H9 (cell line): ENCODE results near the gene AKAP9. TPM values are rescaled to one million over a fixed set of nuclear protein-coding genes. Genes with fewer than 3 reads are reported as not detected.

Source experiments
- DNase-seq: peaks from one replicate; pipeline ENCODE4 v3.0.0-alpha.2; 2017
- H2AFZ ChIP-seq: one replicate; pipeline ENCODE4 v1.6.1; 2013; ENCODE audit warnings: mild to moderate bottlenecking, low read length, control low read depth, moderate library complexity
- H2AK5ac ChIP-seq: 2 replicates; pipeline ENCODE4 v1.6.1; 2013; ENCODE audit warnings: low read length, control low read depth, mixed read lengths; ENCODE audit not compliant: insufficient read length
- H2BK120ac ChIP-seq: one replicate; pipeline ENCODE4 v1.6.1; 2013; ENCODE audit warnings: low read depth, mild to moderate bottlenecking, low read length, control low read depth, inconsistent platforms; ENCODE audit not compliant: poor library complexity, severe bottlenecking
- H2BK12ac ChIP-seq: 2 replicates; pipeline ENCODE4 v1.6.1; 2013; ENCODE audit warnings: low read length, control low read depth, mixed read lengths, low read depth; ENCODE audit not compliant: insufficient read length
- H2BK15ac ChIP-seq: 2 replicates; pipeline ENCODE4 v1.6.1; 2013; ENCODE audit warnings: low read depth, low read length, control low read depth
- H2BK20ac ChIP-seq: one replicate; pipeline ENCODE4 v1.6.1; 2013; ENCODE audit warnings: low read depth, mild to moderate bottlenecking, low read length, control low read depth, inconsistent platforms; ENCODE audit not compliant: poor library complexity, severe bottlenecking
- H2BK5ac ChIP-seq: 2 replicates; pipeline ENCODE4 v1.6.1; 2013; ENCODE audit warnings: low read length, control low read depth, mixed read lengths; ENCODE audit not compliant: insufficient read length
- H3K14ac ChIP-seq: 2 replicates; pipeline ENCODE4 v1.6.1; 2013; ENCODE audit warnings: low read length, control low read depth; ENCODE audit not compliant: insufficient read depth
- H3K18ac ChIP-seq: 2 replicates; pipeline ENCODE4 v1.6.1; 2013; ENCODE audit warnings: low read depth, mild to moderate bottlenecking, mixed read lengths, low read length, control low read depth; ENCODE audit not compliant: insufficient read length
- H3K23ac ChIP-seq: 2 replicates; pipeline ENCODE4 v1.6.1; 2013; ENCODE audit warnings: low read length, control low read depth, mixed read lengths, low read depth; ENCODE audit not compliant: insufficient read length
- H3K23me2 ChIP-seq: 2 replicates; pipeline ENCODE4 v1.6.1; 2013; ENCODE audit warnings: low read depth, mild to moderate bottlenecking, mixed read lengths, low read length, control low read depth; ENCODE audit not compliant: insufficient read length, poor library complexity, severe bottlenecking
- H3K27ac ChIP-seq: 2 replicates; pipeline ENCODE4 v1.5.1; 2013; ENCODE audit warnings: low read length, control low read depth, mixed read lengths, low read depth; ENCODE audit not compliant: insufficient read length
- H3K27me3 ChIP-seq: 2 replicates; pipeline ENCODE4 v1.6.1; 2013; ENCODE audit warnings: low read length, control low read depth, inconsistent platforms; ENCODE audit not compliant: insufficient read depth
- H3K4ac ChIP-seq: 2 replicates; pipeline ENCODE4 v1.6.1; 2013; ENCODE audit warnings: low read depth, mild to moderate bottlenecking, control low read depth, inconsistent platforms, low read length, moderate library complexity
- H3K4me1 ChIP-seq: 2 replicates; pipeline ENCODE4 v1.6.1; 2013; ENCODE audit warnings: low read length, control low read depth, inconsistent platforms; ENCODE audit not compliant: insufficient read depth
- H3K4me2 ChIP-seq: 2 replicates; pipeline ENCODE4 v1.6.1; 2013; ENCODE audit warnings: low read length, control low read depth, mixed read lengths; ENCODE audit not compliant: insufficient read length, insufficient read depth
- H3K56ac ChIP-seq: 2 replicates; pipeline ENCODE4 v1.6.1; 2013; ENCODE audit warnings: low read depth, mild to moderate bottlenecking, mixed read lengths, low read length, control low read depth; ENCODE audit not compliant: insufficient read length
- H3K79me1 ChIP-seq: 2 replicates; pipeline ENCODE4 v1.6.1; 2013; ENCODE audit warnings: low read depth, mild to moderate bottlenecking, moderate library complexity, low read length, control low read depth, inconsistent platforms; ENCODE audit not compliant: insufficient read depth, poor library complexity, severe bottlenecking
- H3K79me2 ChIP-seq: 2 replicates; pipeline ENCODE4 v1.6.1; 2013; ENCODE audit warnings: low read length, control low read depth, inconsistent platforms; ENCODE audit not compliant: insufficient read depth
- H3K9ac ChIP-seq: 2 replicates; pipeline ENCODE4 v1.6.1; 2013; ENCODE audit warnings: low read length, control low read depth, mixed read lengths; ENCODE audit not compliant: insufficient read length; ENCODE audit errors: extremely low read depth
- H3K9me3 ChIP-seq: one replicate; pipeline ENCODE4 v1.6.1; 2013; ENCODE audit warnings: low read depth, low read length, inconsistent platforms; ENCODE audit not compliant: control insufficient read depth
- H3T11ph ChIP-seq: one replicate; pipeline ENCODE4 v1.6.1; 2013; ENCODE audit warnings: mild to moderate bottlenecking, low read length, control low read depth, inconsistent platforms
- H4K20me1 ChIP-seq: one replicate; pipeline ENCODE4 v1.6.1; 2013; ENCODE audit not compliant: control insufficient read depth, insufficient read length, insufficient read depth
- H4K5ac ChIP-seq: 2 replicates; pipeline ENCODE4 v1.6.1; 2013; ENCODE audit warnings: low read depth, mild to moderate bottlenecking, mixed read lengths, low read length, control low read depth; ENCODE audit not compliant: insufficient read length
- H4K8ac ChIP-seq: replicated peaks from 2 replicates; pipeline ENCODE4 v1.6.1; 2013; ENCODE audit warnings: low read length, control low read depth, mixed read lengths, low read depth; ENCODE audit not compliant: insufficient read length
- H4K91ac ChIP-seq: 2 replicates; pipeline ENCODE4 v1.6.1; 2013; ENCODE audit warnings: low read depth, mild to moderate bottlenecking, moderate library complexity, mixed read lengths, low read length, control low read depth; ENCODE audit not compliant: insufficient read length
- H3K27ac Mint-ChIP-seq, 3 experiments: 2 replicates in 2 of 3; 3 replicates in 1 of 3; pipeline ENCODE4 v1.8.0; 2020 to 2021; ENCODE audit warnings: mixed read lengths in 3 of 3, mild to moderate bottlenecking in 1 of 3, moderate library complexity in 1 of 3
- H3K27me3 Mint-ChIP-seq: 2 replicates; pipeline ENCODE4 v1.8.0; 2021; ENCODE audit warnings: low read depth, mild to moderate bottlenecking, moderate library complexity, mixed read lengths
- H3K36me3 Mint-ChIP-seq, 3 experiments: 2 replicates in 2 of 3; 3 replicates in 1 of 3; pipeline ENCODE4 v1.8.0; 2020 to 2021; ENCODE audit warnings: low read depth in 3 of 3, mixed read lengths in 3 of 3; ENCODE audit not compliant: insufficient read depth in 1 of 3
- H3K4me1 Mint-ChIP-seq, 2 experiments: 2 replicates each; pipeline ENCODE4 v1.8.0; 2020; ENCODE audit warnings: mixed read lengths in 2 of 2
- H3K4me3 Mint-ChIP-seq, 2 experiments: 2 replicates in 1 of 2; 3 replicates in 1 of 2; pipeline ENCODE4 v1.8.0; 2020 to 2021; ENCODE audit warnings: mild to moderate bottlenecking in 2 of 2, mixed read lengths in 2 of 2, moderate library complexity in 1 of 2
- H3K9me3 Mint-ChIP-seq, 2 experiments: 2 replicates in 1 of 2; 3 replicates in 1 of 2; pipeline ENCODE4 v1.8.0; 2020; ENCODE audit warnings: mild to moderate bottlenecking in 2 of 2, mixed read lengths in 2 of 2, moderate library complexity in 1 of 2
- WGBS: extraction: QIAGEN DNeasy Blood & Tissue Kit; methylation state at CpG from one replicate; pipeline ENCODE4 v1.1.7; 2013; ENCODE audit warnings: missing lambda C conversion rate, low lambda C conversion rate, mixed read lengths; ENCODE audit not compliant: insufficient read length; ENCODE audit errors: extremely low coverage; 5-methylcytosine and 5-hydroxymethylcytosine counted together
- total RNA-seq: library from RNA; stranded (reverse); gene quantifications from 2 replicates; pipeline ENCODE4 v1.2.1, GENCODE V29; 2021
- TF ChIP-seq, protein P1 (sequence below): fragments of 200-600 bp; sonication (generic); conservative IDR thresholded peaks from 3 replicates; pipeline ENCODE4 v1.8.0; 2021; ENCODE audit warnings: antibody characterized with exemption, mild to moderate bottlenecking

Gene AKAP9
- total RNA-seq, 1 experiment from 2014 or later = 22.4 TPM

DNA sequence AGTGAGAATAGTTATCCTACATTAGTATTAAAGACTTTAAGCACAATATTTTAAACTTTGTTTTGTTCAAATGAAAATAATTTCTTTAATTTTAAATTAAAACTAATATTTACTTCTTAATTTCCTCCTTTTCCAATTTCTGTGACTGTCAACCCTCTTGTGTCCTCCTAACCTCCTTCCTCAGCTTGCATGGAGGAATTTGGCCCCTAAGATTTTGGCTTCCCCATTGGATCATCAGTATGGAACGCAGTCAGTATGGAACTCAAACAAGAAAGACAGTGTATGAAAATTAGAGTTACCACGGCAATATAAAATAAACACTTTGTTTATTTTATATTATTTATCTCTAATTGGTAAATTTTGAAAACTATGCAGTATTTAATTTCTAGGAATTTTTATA is 102.4 kb downstream of the AKAP9 start:
- H2AK5ac ChIP-seq = no peak overlapping the region
- no peaks in the 10 kb centered on the region for H3K27me3 ChIP-seq
- H3K4me1 ChIP-seq = no peaks in the 10 kb centered on the region
- H2BK20ac ChIP-seq = no peak overlapping the region
- no peaks in the 10 kb centered on the region for H3K23me2 ChIP-seq
- H3K4ac ChIP-seq = no peak overlapping the region
- no peak overlapping the region for H4K8ac ChIP-seq
- H3K27ac ChIP-seq = no peak overlapping the region
- H4K91ac ChIP-seq = no peak overlapping the region
- no peak overlapping the region for H3K9ac ChIP-seq
- no peak overlapping the region for H2AFZ ChIP-seq
- H3K56ac ChIP-seq = no peak overlapping the region
- H3K18ac ChIP-seq = no peak overlapping the region
- WGBS = no CpG with 5 or more reads among the region's 2 CpGs
- no peaks in the 10 kb centered on the region for H3K27me3 Mint-ChIP-seq
- H3K14ac ChIP-seq = no peak overlapping the region
- no peak overlapping the region for H2BK15ac ChIP-seq
- H2BK120ac ChIP-seq = no peak overlapping the region
- no peaks in the 10 kb centered on the region for H3K9me3 Mint-ChIP-seq
- H3K79me2 ChIP-seq = no peaks in the 10 kb centered on the region
- no peaks in the 10 kb centered on the region for H3K79me1 ChIP-seq
- H3K36me3 Mint-ChIP-seq = peaks cover 6 to 37% (median 17%) of the 10 kb centered on the region in 3 experiments; a peak in 6 of 7 replicates
- no peak overlapping the region for H3T11ph ChIP-seq
- H4K5ac ChIP-seq = no peak overlapping the region
- no peak overlapping the region for H3K23ac ChIP-seq
- H3K4me3 Mint-ChIP-seq = no peak overlapping the region
- no peaks in the 10 kb centered on the region for H3K9me3 ChIP-seq
- DNase-seq = no peak
- H3K4me2 ChIP-seq = no peak overlapping the region
- no peak overlapping the region for H2BK12ac ChIP-seq
- H3K4me1 Mint-ChIP-seq = no peaks in the 10 kb centered on the region
- H2BK5ac ChIP-seq = no peak overlapping the region
- H4K20me1 ChIP-seq = no peaks in the 10 kb centered on the region
- H3K27ac Mint-ChIP-seq = no peak overlapping the region
- TF ChIP-seq, protein P1, sequence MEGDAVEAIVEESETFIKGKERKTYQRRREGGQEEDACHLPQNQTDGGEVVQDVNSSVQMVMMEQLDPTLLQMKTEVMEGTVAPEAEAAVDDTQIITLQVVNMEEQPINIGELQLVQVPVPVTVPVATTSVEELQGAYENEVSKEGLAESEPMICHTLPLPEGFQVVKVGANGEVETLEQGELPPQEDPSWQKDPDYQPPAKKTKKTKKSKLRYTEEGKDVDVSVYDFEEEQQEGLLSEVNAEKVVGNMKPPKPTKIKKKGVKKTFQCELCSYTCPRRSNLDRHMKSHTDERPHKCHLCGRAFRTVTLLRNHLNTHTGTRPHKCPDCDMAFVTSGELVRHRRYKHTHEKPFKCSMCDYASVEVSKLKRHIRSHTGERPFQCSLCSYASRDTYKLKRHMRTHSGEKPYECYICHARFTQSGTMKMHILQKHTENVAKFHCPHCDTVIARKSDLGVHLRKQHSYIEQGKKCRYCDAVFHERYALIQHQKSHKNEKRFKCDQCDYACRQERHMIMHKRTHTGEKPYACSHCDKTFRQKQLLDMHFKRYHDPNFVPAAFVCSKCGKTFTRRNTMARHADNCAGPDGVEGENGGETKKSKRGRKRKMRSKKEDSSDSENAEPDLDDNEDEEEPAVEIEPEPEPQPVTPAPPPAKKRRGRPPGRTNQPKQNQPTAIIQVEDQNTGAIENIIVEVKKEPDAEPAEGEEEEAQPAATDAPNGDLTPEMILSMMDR = no peak
